Activated naive CD8-positive, alpha-beta T cell treated with anti-CD3 and anti-CD28 coated beads, Interleukin-2, amount 10 ng/mL, durations not matched to agents 7 days and 5 days (primary cell): ENCODE measurements around the gene PIWIL4. TPM values are rescaled to one million over a fixed set of nuclear protein-coding genes. Genes with fewer than 3 reads are reported as not detected.
"Not testable (repeated sequence)": the region's sequence is repeated elsewhere in the genome, so short reads cannot be mapped to it uniquely, and the experiment has no call there.

Experiments used
- ATAC-seq: fragments of 150-1000 bp; cut with Tn5 transposase; one replicate; pipeline ENCODE4 v1.10.0; 2021; ENCODE audit warnings: low read depth, moderate library complexity
- POLR2A ChIA-PET: fragments of 350-600 bp; sonication (Branson Sonifier 250); formaldehyde crosslinking; loops from one replicate; lab custom pipeline; 2021; ENCODE audit warnings: antibody characterized with exemption; lab: Charles Lee
- DNase-seq: peaks from one replicate; pipeline ENCODE4 v3.0.0; 2021
- H3K27ac Mint-ChIP-seq: one replicate; pipeline ENCODE4 v1.8.0; 2022; ENCODE audit warnings: mild to moderate bottlenecking, mixed read lengths
- H3K27me3 Mint-ChIP-seq: one replicate; pipeline ENCODE4 v1.8.0; 2022; ENCODE audit warnings: mild to moderate bottlenecking, moderate library complexity, mixed read lengths
- H3K36me3 Mint-ChIP-seq: one replicate; pipeline ENCODE4 v1.8.0; 2021; ENCODE audit warnings: mild to moderate bottlenecking, mixed read lengths
- H3K4me1 Mint-ChIP-seq: one replicate; pipeline ENCODE4 v1.8.0; 2021; ENCODE audit warnings: mixed read lengths
- H3K4me3 Mint-ChIP-seq: one replicate; pipeline ENCODE4 v1.8.0; 2022; ENCODE audit warnings: mild to moderate bottlenecking, moderate library complexity, mixed read lengths
- H3K9me3 Mint-ChIP-seq: one replicate; pipeline ENCODE4 v1.8.0; 2021; ENCODE audit warnings: mixed read lengths
- total RNA-seq, 2 experiments: library from RNA; stranded (reverse); gene quantifications; one replicate each; pipeline ENCODE4 v1.2.3, GENCODE V29; 2021

The PIWIL4 gene
- total RNA-seq, 2 experiments from 2014 or later = 1.1 to 1.5 TPM

GRCh38 chr11:94603587-94603986 is 36.4 kb downstream of the PIWIL4 start:
- H3K27me3 Mint-ChIP-seq = no peaks in the 10 kb centered on the region
- DNase-seq (no peak), ATAC-seq (no peak)
- H3K4me1 Mint-ChIP-seq = no peaks in the 10 kb centered on the region
- POLR2A ChIA-PET = no interaction called here
- H3K36me3 Mint-ChIP-seq = peaks cover 1% of the 10 kb centered on the region
- peaks cover 4% of the 10 kb centered on the region for H3K9me3 Mint-ChIP-seq
- no peak overlapping the region for H3K4me3 Mint-ChIP-seq
- no peak overlapping the region for H3K27ac Mint-ChIP-seq

- H3K27me3 Mint-ChIP-seq = no peaks in the 10 kb centered on the region
- DNase-seq = no peak
- H3K27ac Mint-ChIP-seq = no peak overlapping the region
- peaks cover 1% of the 10 kb centered on the region for H3K36me3 Mint-ChIP-seq
- POLR2A ChIA-PET = no interaction called here
- ATAC-seq = no peak
- H3K9me3 Mint-ChIP-seq = peaks cover 4% of the 10 kb centered on the region
- no peak overlapping the region for H3K4me3 Mint-ChIP-seq
- H3K4me1 Mint-ChIP-seq = no peaks in the 10 kb centered on the region
These were observed 37.3 kb downstream of the PIWIL4 start for GRCh38 chr11:94604482-94604881.

- Mint-ChIP-seq H3K4me3 (no peak overlapping the region), H3K4me1 (no peaks in the 10 kb centered on the region), H3K27me3 (no peaks in the 10 kb centered on the region), H3K9me3 (peaks cover 19% of the 10 kb centered on the region), H3K36me3 (peaks cover 1% of the 10 kb centered on the region), H3K27ac (no peak overlapping the region)
- DNase-seq = no peak
- POLR2A ChIA-PET = no interaction called here
- ATAC-seq = no peak
These were observed 46.0 kb downstream of the PIWIL4 start for GRCh38 chr11:94613120-94613519.

GRCh38 chr11:94623120-94623735 is 56.1 kb downstream of the PIWIL4 start:
- Mint-ChIP-seq H3K27me3 (peaks cover 3% of the 10 kb centered on the region), H3K36me3 (no peaks in the 10 kb centered on the region), H3K27ac (no peak overlapping the region), H3K4me1 (peaks cover 2% of the 10 kb centered on the region), H3K4me3 (no peak overlapping the region), H3K9me3 (peaks cover 3% of the 10 kb centered on the region)
- no peak for DNase-seq
- peak; percentile 85 for ATAC-seq
- POLR2A ChIA-PET = interaction anchor here (0.7 kb wide), 1 partner anchor 198 kb away, joined by 3 read pairs; no protein-coding TSS in a partner anchor

- not testable (repeated sequence) for H3K4me3 Mint-ChIP-seq
These were observed 58.3 kb downstream of the PIWIL4 start for GRCh38 chr11:94625422-94625821.

DNA sequence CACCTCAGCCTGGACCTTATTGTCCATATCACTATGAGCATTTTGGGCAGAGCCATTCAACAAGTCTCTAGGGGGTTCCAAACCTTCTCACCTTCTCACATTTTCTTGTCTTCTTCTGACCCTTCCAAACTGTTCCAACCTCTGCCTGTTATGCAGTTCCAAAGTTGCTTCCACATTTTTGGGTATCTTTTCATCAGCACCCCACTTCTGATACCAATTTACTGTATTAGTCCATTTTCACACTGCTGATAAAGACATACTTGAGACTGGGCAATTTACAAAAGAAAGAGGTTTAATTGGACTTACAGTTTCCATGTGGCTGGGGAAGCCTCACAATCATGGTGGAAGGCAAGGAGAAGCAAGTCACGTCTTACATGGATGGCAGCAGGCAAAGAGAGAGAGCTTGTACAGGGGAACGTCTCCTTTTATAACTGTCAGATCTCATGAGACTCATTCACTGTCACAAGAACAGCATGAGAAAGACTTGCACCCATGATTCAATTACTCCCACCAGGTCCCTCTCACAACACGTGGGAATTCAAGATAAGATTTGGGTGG is 59.9 kb downstream of the PIWIL4 start:
- POLR2A ChIA-PET, H3K27me3 Mint-ChIP-seq, H3K4me3 Mint-ChIP-seq, DNase-seq, H3K27ac Mint-ChIP-seq, H3K36me3 Mint-ChIP-seq, H3K9me3 Mint-ChIP-seq, ATAC-seq, H3K4me1 Mint-ChIP-seq: not testable (repeated sequence)

More at GRCh38 chr11:94625422-94625821, 58.3 kb downstream of the PIWIL4 start:
- H3K36me3 Mint-ChIP-seq, H3K4me1 Mint-ChIP-seq, DNase-seq, POLR2A ChIA-PET, H3K27ac Mint-ChIP-seq, ATAC-seq, H3K27me3 Mint-ChIP-seq, H3K9me3 Mint-ChIP-seq: not testable (repeated sequence)

- POLR2A ChIA-PET = no interaction called here
- Mint-ChIP-seq H3K9me3 (peaks cover 3% of the 10 kb centered on the region), H3K4me3 (no peak overlapping the region), H3K36me3 (no peaks in the 10 kb centered on the region), H3K27me3 (peaks cover 3% of the 10 kb centered on the region), H3K27ac (no peak overlapping the region), H3K4me1 (no peaks in the 10 kb centered on the region)
- DNase-seq (no peak), ATAC-seq (no peak)
These were observed 62.6 kb downstream of the PIWIL4 start for GRCh38 chr11:94629741-94630140.

- DNase-seq (no peak), ATAC-seq (no peak)
- Mint-ChIP-seq H3K27me3 (peaks cover 3% of the 10 kb centered on the region), H3K9me3 (peaks cover 3% of the 10 kb centered on the region), H3K27ac (no peak overlapping the region), H3K4me1 (no peaks in the 10 kb centered on the region), H3K36me3 (no peaks in the 10 kb centered on the region), H3K4me3 (no peak overlapping the region)
- POLR2A ChIA-PET = no interaction called here
These were observed 63.1 kb downstream of the PIWIL4 start for GRCh38 chr11:94630221-94630620.

DNA sequence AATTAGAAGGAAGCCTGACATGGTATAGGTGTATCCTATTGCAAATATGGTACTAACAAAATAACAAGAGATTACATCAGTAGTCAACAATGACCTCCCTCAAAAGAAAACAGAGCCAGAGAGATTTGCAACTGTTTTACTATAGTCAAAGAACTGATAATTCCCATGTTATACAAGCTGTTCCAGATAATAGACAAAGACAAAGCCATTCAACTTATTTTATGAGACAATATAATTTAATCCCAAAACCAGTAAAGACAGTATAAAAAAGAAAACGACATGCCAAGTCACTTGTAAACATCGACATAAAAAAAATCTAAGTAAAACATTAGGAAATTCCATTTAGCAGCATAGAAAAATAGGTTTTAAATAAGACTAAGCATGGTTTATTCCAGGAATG is 65.2 kb downstream of the PIWIL4 start:
- no peak for DNase-seq
- no peak overlapping the region for H3K4me3 Mint-ChIP-seq
- H3K27ac Mint-ChIP-seq = no peak overlapping the region
- no peaks in the 10 kb centered on the region for H3K4me1 Mint-ChIP-seq
- ATAC-seq = no peak
- H3K9me3 Mint-ChIP-seq = no peaks in the 10 kb centered on the region
- H3K27me3 Mint-ChIP-seq = peaks cover 3% of the 10 kb centered on the region
- no peaks in the 10 kb centered on the region for H3K36me3 Mint-ChIP-seq
- POLR2A ChIA-PET = interaction anchor here (0.7 kb wide), 1 partner anchor 245 kb away, joined by 5 read pairs; no protein-coding TSS in a partner anchor

DNA sequence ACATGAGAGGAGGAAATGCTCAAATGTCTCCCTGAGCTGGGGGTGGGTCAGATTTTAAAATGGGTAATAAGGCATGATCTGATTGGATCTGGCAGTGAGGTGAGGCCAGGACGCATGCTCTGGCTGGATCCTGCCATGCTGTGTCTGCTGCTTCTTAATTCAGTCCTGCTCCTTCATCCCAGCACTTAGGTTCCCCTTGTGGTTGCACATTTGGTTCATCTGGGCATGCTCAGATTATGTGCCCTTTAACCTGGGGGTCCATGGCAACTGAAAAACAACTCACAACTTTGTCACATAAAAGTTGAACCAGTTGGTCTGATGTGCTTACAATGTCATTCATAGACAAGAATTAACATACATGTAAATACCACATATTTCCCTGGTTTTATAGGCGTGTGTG is 67.9 kb downstream of the PIWIL4 start:
- POLR2A ChIA-PET = no interaction called here
- no peak overlapping the region for H3K27ac Mint-ChIP-seq
- DNase-seq = no peak

GRCh38 chr11:94636388-94636949 is 69.3 kb downstream of the PIWIL4 start:
- peaks cover 2% of the 10 kb centered on the region for H3K36me3 Mint-ChIP-seq
- no peak for ATAC-seq
- no peaks in the 10 kb centered on the region for H3K9me3 Mint-ChIP-seq
- H3K4me1 Mint-ChIP-seq = peaks cover 6% of the 10 kb centered on the region
- H3K27me3 Mint-ChIP-seq = peaks cover 2% of the 10 kb centered on the region
- POLR2A ChIA-PET = interaction anchor here (1.2 kb wide), 1 partner anchor 132 kb away, joined by 3 read pairs; the partner anchor contains the start of gene AMOTL1
- H3K4me3 Mint-ChIP-seq = no peak overlapping the region
- no peak overlapping the region for H3K27ac Mint-ChIP-seq
- no peak for DNase-seq

More for the DNA sequence above, 67.9 kb downstream of the PIWIL4 start:
- H3K4me3 Mint-ChIP-seq = no peak overlapping the region
- peaks cover 2% of the 10 kb centered on the region for H3K36me3 Mint-ChIP-seq
- H3K4me1 Mint-ChIP-seq = peaks cover 6% of the 10 kb centered on the region
- ATAC-seq = no peak
- no peaks in the 10 kb centered on the region for H3K9me3 Mint-ChIP-seq
- H3K27me3 Mint-ChIP-seq = peaks cover 5% of the 10 kb centered on the region

- Mint-ChIP-seq H3K36me3 (peaks cover 2% of the 10 kb centered on the region), H3K27me3 (peaks cover 2% of the 10 kb centered on the region), H3K4me3 (peak overlapping the region; percentile 18), H3K9me3 (no peaks in the 10 kb centered on the region), H3K27ac (no peak overlapping the region), H3K4me1 (peaks cover 6% of the 10 kb centered on the region)
- peak; percentile 45 for ATAC-seq
- DNase-seq = no peak
- POLR2A ChIA-PET = no interaction called here
These were observed 71.2 kb downstream of the PIWIL4 start for GRCh38 chr11:94638301-94638901.

- Mint-ChIP-seq H3K27ac (peak overlapping the region; percentile 28), H3K4me3 (peak overlapping the region; percentile 11), H3K9me3 (no peaks in the 10 kb centered on the region), H3K36me3 (peaks cover 2% of the 10 kb centered on the region), H3K4me1 (peaks cover 6% of the 10 kb centered on the region), H3K27me3 (peaks cover 2% of the 10 kb centered on the region)
- no peak for DNase-seq
- POLR2A ChIA-PET = no interaction called here
- ATAC-seq = peak; percentile 56
These were observed 71.8 kb downstream of the PIWIL4 start for GRCh38 chr11:94638902-94639373.
